Retinal pigment epithelial cell (primary cell): Measurements from ENCODE around the gene CHST12.

ENCODE experiments used
- DNase-seq: peaks from one replicate; pipeline ENCODE4 v3.0.0-alpha.2; 2010; ENCODE audit warnings: low read depth
- H3K4me3 ChIP-seq: 2 replicates; pipeline ENCODE4 v1.5.1; 2011; ENCODE audit warnings: mild to moderate bottlenecking, low read length, control low read depth, moderate library complexity
- CTCF ChIP-seq: conservative IDR thresholded peaks from 2 replicates; pipeline ENCODE4 v1.5.1; 2011; ENCODE audit warnings: low read depth, low read length, control low read depth, inconsistent platforms

The CHST12 gene

GRCh38 chr7:2490181-2490651 is 86.8 kb downstream of the CHST12 start:
- no peak for TF ChIP-seq CTCF
- no peak for DNase-seq

GRCh38 chr7:2492038-2492437 is 88.6 kb downstream of the CHST12 start:
- no peak overlapping the region for H3K4me3 ChIP-seq
- DNase-seq, result no peak
- no peak for TF ChIP-seq CTCF

More at GRCh38 chr7:2490181-2490651, 86.8 kb downstream of the CHST12 start:
- H3K4me3 ChIP-seq, result no peak overlapping the region

GRCh38 chr7:2493205-2494164 is 90.1 kb downstream of the CHST12 start:
- TF ChIP-seq CTCF, result no peak
- no peak for DNase-seq
- no peak overlapping the region for H3K4me3 ChIP-seq

- no peak for TF ChIP-seq CTCF
- H3K4me3 ChIP-seq, result no peak overlapping the region
- DNase-seq, result no peak
Measured at GRCh38 chr7:2494191-2495130, 91.0 kb downstream of the CHST12 start.

GRCh38 chr7:2495418-2496299 is 92.2 kb downstream of the CHST12 start:
- no peak for DNase-seq
- no peak overlapping the region for H3K4me3 ChIP-seq
- no peak for TF ChIP-seq CTCF

- no peak for DNase-seq
- TF ChIP-seq CTCF, result no peak
- H3K4me3 ChIP-seq, result no peak overlapping the region
Measured at GRCh38 chr7:2496375-2496774, 93.0 kb downstream of the CHST12 start.
